Measurements from ENCODE around the gene DDX55.

- TF ChIP-seq RAD21 (IDR thresholded peaks at IDR 0.05; ENCODE audit: low read depth) (no peak), TCF12 (IDR thresholded peaks at IDR 0.05; ENCODE audit: low read depth) (no peak), REST (IDR thresholded peaks at IDR 0.05; ENCODE audit: low read depth) (no peak), TAF1 (IDR thresholded peaks at IDR 0.05; ENCODE audit: low read depth) (no peak), ZBTB7A (IDR thresholded peaks at IDR 0.05; ENCODE audit: low read depth) (no peak)
These were observed 29.5 kb upstream of the DDX55 start for GRCh38 chr12:123572391-123572790.

Data from Ishikawa (cell line).